ENCODE data around the gene CSNK2A2. TPM values are rescaled to one million over a fixed set of nuclear protein-coding genes. Genes with fewer than 3 reads are reported as not detected.

The CSNK2A2 gene
- total RNA-seq, 2 donors from 2014 or later, result 29.2 to 40.1 TPM

- Histone ChIP-seq H3K27me3 (replicated peaks; ENCODE audit: insufficient read depth) (no peaks in the 10 kb centered on the region), H3K36me3 (no peaks in the 10 kb centered on the region), H3K9me3 (no peaks in the 10 kb centered on the region), H3K4me3 (no peak overlapping the region), H3K4me1 (ENCODE audit: control insufficient read depth in 1 of 2, low read depth in 2 of 2) (no peaks in the 10 kb centered on the region), H3K27ac (no peak overlapping the region)
- DNase-seq (ENCODE audit: low spot score), result no peak
- TF ChIP-seq CTCF (IDR thresholded peaks at IDR 0.05), result no peak
- no peak for ATAC-seq (ENCODE audit: insufficient number of reproducible peaks, low FRiP score, low read depth)
Observed at GRCh38 chr16:58211245-58211644, 13.3 kb upstream of the CSNK2A2 start.

GRCh38 chr16:58205276-58206036 lies 7.5 kb upstream of the CSNK2A2 start:
- no peak for DNase-seq (ENCODE audit: low spot score)
- no peaks in the 10 kb centered on the region for H3K4me1 ChIP-seq (ENCODE audit: control insufficient read depth in 1 of 2, low read depth in 2 of 2)
- no peaks in the 10 kb centered on the region for H3K27me3 ChIP-seq (replicated peaks; ENCODE audit: insufficient read depth)
- H3K36me3 ChIP-seq, result no peaks in the 10 kb centered on the region
- no peak for TF ChIP-seq CTCF (IDR thresholded peaks at IDR 0.05)
- no peaks in the 10 kb centered on the region for H3K9me3 ChIP-seq
- H3K27ac ChIP-seq, result no peak overlapping the region
- no peak for ATAC-seq (ENCODE audit: insufficient number of reproducible peaks, low FRiP score, low read depth)
- no peak overlapping the region for H3K4me3 ChIP-seq

- no peaks in the 10 kb centered on the region for H3K36me3 ChIP-seq
- H3K27me3 ChIP-seq (replicated peaks; ENCODE audit: insufficient read depth), result no peaks in the 10 kb centered on the region
- no peak for ATAC-seq (ENCODE audit: insufficient number of reproducible peaks, low FRiP score, low read depth)
- H3K4me1 ChIP-seq (ENCODE audit: control insufficient read depth in 1 of 2, low read depth in 2 of 2), result peaks cover 9 to 11% of the 10 kb centered on the region in 2 donors
- DNase-seq (ENCODE audit: low spot score), result no peak
- no peak overlapping the region for H3K27ac ChIP-seq
- TF ChIP-seq CTCF (IDR thresholded peaks at IDR 0.05), result no peak
- no peaks in the 10 kb centered on the region for H3K9me3 ChIP-seq
- H3K4me3 ChIP-seq, result no peak overlapping the region
Observed at GRCh38 chr16:58201163-58201562, 3.3 kb upstream of the CSNK2A2 start.

- ATAC-seq (ENCODE audit: insufficient number of reproducible peaks, low FRiP score, low read depth) (no peak), DNase-seq (ENCODE audit: low spot score) (no peak)
- no peak for TF ChIP-seq CTCF (IDR thresholded peaks at IDR 0.05)
- Histone ChIP-seq H3K4me3 (no peak overlapping the region), H3K36me3 (no peaks in the 10 kb centered on the region), H3K27ac (no peak overlapping the region), H3K27me3 (replicated peaks; ENCODE audit: insufficient read depth) (no peaks in the 10 kb centered on the region), H3K9me3 (no peaks in the 10 kb centered on the region), H3K4me1 (ENCODE audit: control insufficient read depth in 1 of 2, low read depth in 2 of 2) (peaks cover 9 to 16% of the 10 kb centered on the region in 2 donors)
Observed at GRCh38 chr16:58200004-58200797, 2.3 kb upstream of the CSNK2A2 start.

- TF ChIP-seq CTCF (IDR thresholded peaks at IDR 0.05), result no peak
- DNase-seq (ENCODE audit: low spot score), result no peak
- Histone ChIP-seq H3K9me3 (no peaks in the 10 kb centered on the region), H3K4me3 (no peak overlapping the region), H3K36me3 (no peaks in the 10 kb centered on the region), H3K27ac (no peak overlapping the region), H3K27me3 (replicated peaks; ENCODE audit: insufficient read depth) (no peaks in the 10 kb centered on the region), H3K4me1 (ENCODE audit: control insufficient read depth in 1 of 2, low read depth in 2 of 2) (peaks cover 9 to 16% of the 10 kb centered on the region in 2 donors)
- ATAC-seq (ENCODE audit: insufficient number of reproducible peaks, low FRiP score, low read depth), result no peak
Observed at GRCh38 chr16:58198803-58199411, 1.0 kb upstream of the CSNK2A2 start.

All from thoracic aorta (tissue), 2 donors.